GM21515 (cell line): ENCODE data around the gene OPN3.

ENCODE experiments used
- ATAC-seq: cut with Tn5 transposase; IDR thresholded peaks from one replicate; pipeline ENCODE4 v1.9.1; 2021; ENCODE audit not compliant: unreplicated experiment

OPN3 gene

GRCh38 chr1:241591736-241592135 lies 48.4 kb downstream of the OPN3 start:
- ATAC-seq: no peak

GRCh38 chr1:241591317-241591716 lies 48.9 kb downstream of the OPN3 start:
- no peak for ATAC-seq

GRCh38 chr1:241590719-241591118 lies 49.5 kb downstream of the OPN3 start:
- ATAC-seq: no peak

GRCh38 chr1:241589521-241589920 lies 50.6 kb downstream of the OPN3 start:
- ATAC-seq: no peak

- no peak for ATAC-seq
Measured at GRCh38 chr1:241586905-241587512, 53.2 kb downstream of the OPN3 start.

GRCh38 chr1:241582921-241583321 lies 57.2 kb downstream of the OPN3 start:
- ATAC-seq: no peak

- ATAC-seq: no peak
Measured at GRCh38 chr1:241579434-241579833, 60.7 kb downstream of the OPN3 start.

GRCh38 chr1:241574154-241574553 lies 66.0 kb downstream of the OPN3 start:
- ATAC-seq: no peak

- ATAC-seq: no peak
Measured at GRCh38 chr1:241569848-241570247, 70.3 kb downstream of the OPN3 start.

- ATAC-seq: no peak
Measured at GRCh38 chr1:241560849-241561187, 79.4 kb downstream of the OPN3 start.

GRCh38 chr1:241560146-241560848 lies 79.9 kb downstream of the OPN3 start:
- no peak for ATAC-seq

- ATAC-seq: no peak
Measured at GRCh38 chr1:241557551-241558193, 82.5 kb downstream of the OPN3 start.

GRCh38 chr1:241557031-241557430 lies 83.1 kb downstream of the OPN3 start:
- no peak for ATAC-seq

- no peak for ATAC-seq
Measured at GRCh38 chr1:241555526-241555925, 84.6 kb downstream of the OPN3 start.

GRCh38 chr1:241553886-241554592 lies 86.1 kb downstream of the OPN3 start:
- no peak for ATAC-seq

GRCh38 chr1:241551759-241552638 lies 88.2 kb downstream of the OPN3 start:
- peak; percentile 86 for ATAC-seq

- no peak for ATAC-seq
Measured at GRCh38 chr1:241550318-241550717, 89.9 kb downstream of the OPN3 start.

GRCh38 chr1:241548008-241548407 lies 92.2 kb downstream of the OPN3 start:
- ATAC-seq: no peak
